Measurements from ENCODE around the gene FRMD4A.

FRMD4A gene

DNA sequence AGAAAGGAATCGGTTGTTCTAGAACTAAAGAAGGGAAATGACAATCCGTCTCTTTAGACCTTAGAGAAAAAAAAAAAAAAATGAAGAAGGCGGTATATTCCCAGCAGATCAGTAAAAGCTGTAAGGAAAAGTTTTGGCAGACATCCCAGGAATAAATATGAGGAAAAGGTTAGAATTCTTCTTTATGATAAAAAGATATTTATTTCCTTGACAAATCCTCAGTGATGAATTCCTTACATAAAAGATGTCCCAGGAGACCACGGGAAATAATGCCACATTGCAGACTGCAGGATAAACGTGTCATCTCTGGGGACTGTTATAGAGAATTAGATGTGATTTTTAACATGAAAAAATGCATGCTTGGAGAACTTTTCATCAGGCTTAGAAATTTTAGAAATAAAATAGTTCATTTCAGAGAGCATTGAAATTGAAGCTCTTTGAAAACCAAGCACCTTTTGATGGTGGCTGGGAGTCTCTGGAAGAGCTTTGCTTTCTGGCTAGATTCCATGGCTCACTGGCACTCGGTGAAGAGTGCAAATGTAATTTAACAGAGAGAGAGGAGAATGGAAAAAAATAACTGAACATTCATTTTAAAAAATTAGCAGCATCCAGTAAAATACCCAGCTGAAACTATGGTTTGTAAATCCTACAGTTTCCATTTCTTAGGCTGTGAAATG lies 645.8 kb downstream of the FRMD4A start:
- peak; percentile 55 for DNase-seq

DNA sequence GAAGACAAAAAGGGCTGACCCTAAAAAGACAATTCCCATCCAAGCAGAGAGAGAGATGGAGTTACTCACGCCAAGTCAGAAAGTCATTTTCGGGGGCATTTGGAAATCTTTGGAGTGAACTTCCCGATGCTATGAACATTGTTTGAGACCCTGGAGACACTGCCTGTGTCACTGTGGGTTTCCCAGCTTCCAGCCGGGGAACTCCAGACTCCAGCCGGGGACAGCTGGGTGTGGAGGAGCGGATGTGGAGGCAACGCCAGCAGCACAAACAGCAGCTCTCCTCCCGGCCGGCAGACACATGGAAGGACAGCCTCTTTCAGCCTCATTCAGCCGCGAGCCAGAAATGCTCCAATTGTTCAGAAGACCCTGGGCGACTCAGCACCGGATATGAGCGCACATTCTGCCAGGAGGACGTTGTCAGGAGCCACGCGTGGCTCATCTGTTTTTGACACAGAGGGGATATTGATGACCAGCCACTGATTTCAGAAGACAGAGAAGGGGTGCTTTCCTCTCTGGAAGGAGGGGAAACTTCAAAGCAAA lies 646.4 kb downstream of the FRMD4A start:
- peak; percentile 64 for DNase-seq

DNA sequence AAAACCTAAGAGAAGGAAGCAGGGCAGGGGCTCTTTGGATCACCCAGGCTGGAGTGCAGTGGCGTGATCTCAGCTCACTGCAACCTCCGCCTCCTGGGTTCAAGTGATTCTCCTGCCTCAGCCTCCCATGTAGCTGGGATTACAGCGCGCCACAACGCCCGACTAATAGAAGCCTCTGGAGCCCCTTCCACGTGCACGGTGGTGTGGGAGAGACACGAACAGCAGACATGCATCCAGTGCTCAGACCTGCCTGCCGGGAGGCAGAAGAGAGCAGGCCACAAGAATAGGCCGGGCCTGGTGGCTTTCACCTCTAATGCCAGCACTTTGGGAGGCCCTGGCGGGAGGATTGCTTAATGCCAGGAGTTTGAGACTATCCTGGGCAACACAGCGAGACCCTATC lies 647.7 kb downstream of the FRMD4A start:
- no peak for DNase-seq

DNA sequence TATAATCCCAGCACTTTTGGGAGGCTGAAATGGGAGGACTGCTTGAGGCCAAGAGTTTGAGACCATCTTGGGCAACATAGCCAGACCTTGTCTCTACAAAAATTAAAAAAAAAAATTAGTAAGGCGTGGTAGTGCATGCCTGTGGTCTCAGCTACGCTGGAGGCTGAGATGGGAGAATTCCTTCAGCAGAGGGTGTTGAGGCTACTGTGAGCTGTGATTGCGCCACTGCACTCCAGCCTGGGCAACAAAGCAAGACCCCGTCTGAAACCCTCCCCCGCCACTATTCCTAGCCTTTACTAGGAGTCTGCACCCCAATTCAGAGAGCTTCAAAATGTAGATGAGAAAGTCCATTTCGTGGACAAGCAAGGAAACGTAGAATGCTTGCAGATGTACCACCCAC lies 648.8 kb downstream of the FRMD4A start:
- no peak for DNase-seq

DNA sequence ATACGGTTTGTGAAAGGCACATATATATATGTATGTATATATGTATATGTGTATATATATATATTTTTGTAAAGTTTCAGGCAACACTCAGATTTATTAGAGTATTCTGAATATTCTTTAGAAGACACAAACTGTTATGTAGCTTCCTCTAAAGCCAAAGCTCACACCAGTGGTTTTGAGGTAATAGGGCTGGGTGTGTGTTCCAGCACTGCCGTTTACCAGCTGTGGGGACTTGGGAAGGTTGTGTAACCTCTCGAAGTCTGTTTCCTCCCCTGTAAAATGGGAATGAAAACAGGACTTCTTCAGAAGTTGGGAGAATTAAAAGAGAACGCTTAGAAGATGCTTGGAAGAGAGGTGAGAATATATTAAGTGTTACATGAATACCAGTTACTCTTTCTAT lies 649.2 kb downstream of the FRMD4A start:
- DNase-seq, result no peak

DNA sequence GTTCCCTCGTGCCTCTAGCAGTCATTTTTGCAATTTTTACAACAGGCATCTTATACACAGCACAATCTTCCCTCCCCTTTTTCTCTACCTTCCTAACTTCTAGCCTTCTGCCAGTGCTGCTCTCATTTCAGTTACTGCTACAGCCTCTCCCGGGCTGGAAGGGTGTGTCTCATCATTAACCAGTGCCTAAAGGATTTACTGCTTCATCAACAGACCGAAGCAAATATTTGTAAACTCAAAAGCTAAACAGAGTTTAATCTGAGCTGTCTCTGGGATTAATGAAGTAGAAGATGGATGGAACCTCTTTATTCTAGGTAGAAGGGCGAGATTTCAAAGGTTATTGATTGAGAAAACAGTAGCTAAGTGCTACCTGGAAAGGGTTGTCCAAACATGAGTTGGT lies 649.6 kb downstream of the FRMD4A start:
- DNase-seq, result no peak

DNA sequence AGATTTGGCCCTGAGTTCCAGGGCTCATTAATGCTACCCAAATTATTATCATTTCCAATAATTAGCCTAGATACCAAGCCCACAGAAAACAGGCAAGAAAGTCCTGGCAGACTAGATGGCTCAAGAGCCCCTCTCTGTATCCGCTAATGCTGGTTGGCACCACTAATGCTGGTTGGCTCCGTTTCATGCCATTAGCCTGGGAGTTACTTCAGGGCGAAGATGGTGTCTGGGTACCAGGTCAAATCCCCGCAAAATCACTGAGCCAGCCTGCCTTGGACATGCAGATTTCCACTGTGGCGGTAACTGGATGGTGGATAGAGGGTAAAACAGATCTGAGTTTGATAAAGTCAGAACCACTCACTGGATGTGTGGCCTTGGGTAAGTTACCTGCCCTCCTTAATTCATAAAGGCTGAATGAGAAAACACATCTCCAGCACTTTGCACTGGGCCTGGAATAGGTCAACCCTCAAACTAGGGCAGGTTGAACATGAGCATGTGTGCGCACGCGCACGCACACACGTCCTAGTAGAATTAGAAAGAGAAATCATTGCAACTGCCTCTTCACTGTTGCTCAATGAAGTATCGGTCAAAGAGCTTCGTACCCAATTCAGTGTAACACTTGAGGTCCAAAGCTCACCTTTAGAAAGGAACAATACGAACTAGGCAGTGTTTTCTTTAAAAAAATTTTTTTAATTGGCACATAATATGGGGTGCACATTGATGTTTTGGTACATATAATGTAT lies 652.5 kb downstream of the FRMD4A start:
- no peak for DNase-seq

DNA sequence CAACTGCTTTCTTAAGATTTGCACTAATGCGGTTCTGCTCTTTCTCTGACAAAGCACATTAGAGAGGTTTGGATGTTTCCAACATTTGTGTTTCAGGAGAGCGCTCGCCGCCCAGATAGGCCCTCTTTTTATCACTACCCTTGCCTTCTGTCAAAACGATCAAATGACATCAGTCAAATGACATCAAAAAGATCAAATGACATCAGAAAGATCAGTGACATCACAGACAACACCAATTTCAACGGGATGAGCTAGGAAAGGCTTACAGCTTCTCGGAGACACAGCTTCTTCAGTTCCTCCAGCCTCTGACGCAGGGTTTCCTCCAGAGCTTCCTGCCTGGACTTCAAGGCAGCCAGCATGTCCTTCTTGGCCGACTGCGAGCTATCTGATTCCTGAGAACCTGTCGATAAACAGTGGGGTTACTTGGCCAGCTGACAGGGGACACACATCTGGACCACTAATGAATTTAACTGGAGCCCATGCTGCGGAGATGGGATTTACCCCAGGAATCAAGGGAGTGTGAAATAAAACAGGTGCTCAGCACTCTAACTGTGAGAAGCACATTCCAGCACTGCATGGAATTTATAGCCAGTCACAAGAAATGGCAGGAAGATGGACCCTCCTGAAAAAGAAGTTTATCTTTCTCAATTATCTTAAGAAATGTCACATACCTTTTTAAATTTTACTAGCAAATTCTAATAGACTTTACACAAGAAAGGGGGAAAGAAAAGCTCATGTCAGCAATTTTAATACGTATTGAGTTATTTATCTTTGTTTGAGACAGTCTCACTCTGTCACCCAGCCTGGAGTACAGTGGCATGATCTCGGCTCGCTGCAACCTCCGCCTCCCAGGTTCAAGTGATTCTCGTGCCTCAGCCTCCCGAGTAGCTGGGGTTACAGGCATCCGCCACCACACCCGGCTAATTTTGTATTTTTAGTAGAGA lies 655.8 kb downstream of the FRMD4A start:
- peak; percentile 48 for DNase-seq

DNA sequence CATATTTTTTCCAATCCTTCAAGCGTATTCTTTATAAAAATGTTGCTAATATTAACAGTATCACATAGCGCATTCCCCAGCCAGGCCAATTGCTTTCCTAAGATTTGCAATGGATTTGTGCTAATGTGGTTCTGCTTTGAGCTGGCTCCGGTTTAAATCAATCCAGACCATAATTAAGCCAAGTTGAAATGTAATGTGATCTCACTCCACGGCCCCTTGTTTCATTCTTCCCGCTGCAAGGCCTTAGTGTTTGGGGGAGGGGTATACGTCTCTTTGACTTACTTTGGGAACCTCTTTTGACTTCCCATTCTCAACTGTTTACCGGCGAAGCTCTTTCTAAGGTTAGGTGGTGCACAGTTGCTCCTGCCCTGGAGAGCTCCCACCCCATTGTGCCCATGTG lies 657.6 kb downstream of the FRMD4A start:
- peak; percentile 81 for DNase-seq

DNA sequence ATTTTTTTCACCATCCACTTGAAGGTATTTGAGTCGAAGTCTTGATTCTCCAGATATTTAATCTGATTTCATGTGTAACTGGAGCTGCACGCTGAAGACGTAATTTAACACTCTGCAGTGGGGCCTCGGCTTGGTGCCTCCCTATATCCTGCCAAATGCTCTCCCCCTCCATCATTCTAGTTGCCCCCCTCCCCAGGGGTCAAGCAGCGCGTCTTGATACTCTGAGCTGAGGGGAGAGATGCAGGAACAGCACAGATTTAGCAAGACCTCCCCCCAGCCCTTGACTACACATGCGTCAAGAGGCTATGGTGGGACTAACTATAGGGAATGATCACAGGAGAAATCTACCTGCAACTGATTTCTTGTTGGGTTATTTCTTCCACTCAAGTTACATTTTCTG lies 658.2 kb downstream of the FRMD4A start:
- peak; percentile 75 for DNase-seq

DNA sequence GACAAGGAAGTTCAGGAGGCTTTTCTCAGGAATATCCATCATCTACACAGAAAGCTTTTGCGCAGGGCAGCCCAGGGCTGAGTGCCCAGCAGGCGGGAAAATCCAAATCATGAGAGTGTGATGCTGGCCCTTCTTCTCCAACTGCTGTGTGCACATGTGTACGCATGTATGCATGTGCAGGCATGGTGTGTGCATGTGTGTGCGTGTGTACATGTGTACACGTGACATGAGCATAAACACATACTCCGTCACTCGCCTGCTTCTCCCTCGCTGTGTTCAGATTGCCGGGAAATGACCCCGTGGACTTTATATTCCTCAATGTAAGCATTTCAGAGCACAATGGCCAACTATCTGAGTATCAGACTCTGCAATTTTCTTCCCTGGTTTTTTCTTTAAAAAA lies 658.8 kb downstream of the FRMD4A start:
- peak; percentile 40 for DNase-seq

DNA sequence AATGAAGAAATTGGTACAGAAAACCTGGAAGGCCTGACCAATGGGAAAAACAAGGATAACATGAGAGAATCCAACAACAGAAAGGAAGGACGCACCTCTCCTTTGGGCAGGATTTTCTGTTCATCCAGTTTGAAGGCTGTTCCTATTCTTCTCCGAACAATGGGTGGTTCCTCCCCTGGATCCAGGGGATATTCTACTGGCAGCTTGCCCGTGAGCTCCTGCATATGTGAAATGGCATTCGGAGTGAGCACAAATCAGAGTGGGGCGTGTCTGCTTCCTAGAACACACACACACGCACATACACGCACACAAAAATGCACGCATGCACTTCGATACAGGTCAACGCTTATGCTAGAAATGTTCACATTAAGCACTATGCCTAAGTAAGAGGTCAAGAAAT lies 660.4 kb downstream of the FRMD4A start:
- no peak for DNase-seq

DNA sequence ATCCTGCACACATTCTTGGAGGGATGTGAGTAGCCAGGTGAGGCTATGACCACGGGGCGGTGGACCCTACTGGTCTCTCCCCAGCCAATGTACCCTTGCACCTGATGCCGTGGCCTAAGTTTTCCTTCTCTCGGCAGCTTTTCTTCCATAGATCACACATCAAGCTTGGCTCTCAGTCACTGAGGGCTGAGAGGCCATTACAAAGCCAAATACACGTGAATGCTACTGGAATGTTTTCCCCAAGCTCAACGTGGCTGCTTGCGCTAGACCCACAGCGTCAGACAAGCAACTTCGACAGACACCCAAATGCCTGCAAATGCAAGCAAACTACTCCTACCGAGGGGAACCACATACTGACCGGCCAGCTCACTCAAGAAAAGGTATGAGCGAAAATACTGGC lies 660.8 kb downstream of the FRMD4A start:
- DNase-seq, result no peak

DNA sequence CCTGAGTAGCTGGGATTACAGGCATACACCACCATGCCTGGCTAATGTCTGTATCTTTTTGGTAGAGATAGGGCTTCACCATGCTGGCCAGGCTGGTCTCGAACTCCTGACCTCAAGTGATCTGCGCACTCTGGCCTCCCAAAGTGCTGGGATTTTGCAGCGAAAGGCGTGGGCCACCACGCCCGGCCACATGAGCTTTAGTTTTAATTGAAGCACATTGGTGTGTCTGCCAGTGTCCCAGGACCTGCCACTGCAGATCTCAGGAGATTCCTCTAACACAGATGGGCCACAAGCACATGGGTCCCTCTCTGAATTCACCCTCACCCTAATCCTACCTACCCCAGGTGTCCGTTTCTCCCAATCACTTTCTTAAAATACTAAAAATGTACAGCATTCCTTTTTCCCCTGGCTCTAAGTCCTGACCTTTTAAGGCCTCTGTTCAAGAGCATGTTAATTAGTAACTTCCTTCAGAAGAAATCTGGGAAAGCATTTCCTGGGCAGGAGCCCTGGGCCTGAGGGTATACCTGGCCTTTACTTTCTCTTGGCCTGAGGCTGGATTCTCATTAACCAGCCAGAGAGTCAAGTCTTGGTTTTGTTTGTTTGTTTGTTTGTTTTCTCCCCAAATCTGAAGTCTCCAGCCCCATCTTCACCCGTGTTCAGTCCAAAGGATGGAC lies 661.4 kb downstream of the FRMD4A start:
- DNase-seq, result no peak

DNA sequence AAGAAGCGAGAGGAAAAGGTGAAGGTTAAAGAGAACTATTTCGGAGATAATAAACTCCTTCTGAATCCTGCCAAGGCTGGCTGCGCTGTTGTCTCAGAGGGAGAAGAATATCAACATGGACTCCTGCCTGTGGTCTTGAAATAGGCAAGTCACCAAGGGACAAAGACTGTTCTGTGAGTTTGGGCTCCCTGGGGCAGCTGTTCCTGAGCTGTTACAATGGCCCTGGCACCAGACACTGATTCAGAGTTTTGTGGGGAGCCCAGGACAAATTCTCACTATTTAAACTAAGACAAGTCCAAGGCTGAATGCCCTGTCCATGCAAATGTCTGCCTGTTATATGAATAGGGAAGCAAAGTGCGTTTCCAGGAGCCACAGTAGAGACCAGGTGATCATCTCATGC lies 662.6 kb downstream of the FRMD4A start:
- no peak for DNase-seq

DNA sequence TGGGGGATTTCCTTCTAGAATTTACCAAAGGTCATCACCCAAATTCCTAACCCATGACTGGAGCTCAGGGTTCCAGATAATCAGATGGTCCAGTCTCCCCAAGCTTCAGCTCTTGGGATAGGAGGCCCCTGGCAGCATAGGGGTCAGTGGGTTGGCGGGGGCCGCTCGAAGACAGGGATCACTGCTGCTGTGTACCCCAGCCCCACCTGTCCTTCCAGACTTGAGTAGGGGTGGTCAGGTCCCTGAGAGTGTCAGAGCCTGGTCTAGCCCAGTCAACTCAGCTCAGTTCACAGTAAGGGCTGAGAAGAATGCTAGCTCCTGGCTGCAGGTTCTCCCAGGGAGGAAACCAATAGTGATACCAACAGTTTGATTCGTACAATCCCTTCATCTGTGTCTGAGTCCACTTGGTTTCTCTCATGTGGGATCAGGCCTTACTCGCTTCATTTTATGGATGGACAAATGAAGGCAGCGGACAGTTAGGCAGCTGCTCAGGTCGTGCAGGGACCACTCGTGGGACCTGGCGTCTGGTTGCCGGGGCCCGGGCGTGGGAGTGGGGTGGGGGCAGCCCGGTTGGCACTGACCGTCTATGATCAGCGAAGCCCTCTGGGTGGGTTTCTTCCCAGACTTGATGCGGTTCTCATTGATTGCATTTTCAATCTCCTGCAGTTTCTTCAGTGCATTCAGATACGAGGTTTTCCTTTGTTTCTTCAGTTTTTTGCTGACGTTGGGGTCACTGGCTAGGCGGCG lies 665.0 kb downstream of the FRMD4A start:
- DNase-seq, result no peak

DNA sequence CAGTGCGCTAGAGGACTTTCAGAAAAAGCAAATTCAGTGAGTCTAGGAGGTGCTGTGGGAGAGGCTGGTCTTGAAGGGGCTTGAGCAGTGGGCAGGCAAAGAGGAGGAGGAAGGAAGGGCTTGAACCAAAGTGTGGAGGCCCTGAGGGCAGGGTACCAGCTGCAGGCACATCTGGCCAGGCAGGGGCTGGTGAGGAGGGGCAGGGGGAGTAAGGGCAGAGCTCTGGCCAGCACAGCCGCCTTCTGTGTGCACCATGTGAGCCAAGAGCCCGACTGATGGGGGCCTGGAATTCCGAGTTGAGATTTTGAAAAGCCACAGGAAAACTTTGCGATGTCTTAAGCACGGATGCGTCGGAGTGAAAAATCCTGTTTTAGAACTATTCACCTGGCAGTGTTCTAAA lies 669.5 kb downstream of the FRMD4A start:
- peak; percentile 48 for DNase-seq

DNA sequence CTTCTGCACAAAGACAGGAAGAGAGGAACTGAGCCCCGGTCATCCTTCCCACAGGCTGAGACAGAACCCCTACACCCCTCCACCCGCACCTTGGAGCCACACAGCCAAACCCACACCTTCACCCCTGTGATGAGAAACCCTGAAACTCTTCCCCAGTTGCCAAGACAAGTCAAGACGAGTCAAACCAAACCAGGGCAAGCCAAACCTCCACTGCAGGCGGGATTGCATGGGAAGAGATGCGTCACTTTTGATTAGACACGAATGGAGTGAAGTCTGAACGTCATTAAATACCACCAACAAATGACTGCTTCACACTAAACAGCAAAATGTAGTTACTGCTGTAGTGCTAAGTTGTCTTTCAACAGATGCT lies 670.2 kb downstream of the FRMD4A start:
- DNase-seq, result peak; percentile 63

DNA sequence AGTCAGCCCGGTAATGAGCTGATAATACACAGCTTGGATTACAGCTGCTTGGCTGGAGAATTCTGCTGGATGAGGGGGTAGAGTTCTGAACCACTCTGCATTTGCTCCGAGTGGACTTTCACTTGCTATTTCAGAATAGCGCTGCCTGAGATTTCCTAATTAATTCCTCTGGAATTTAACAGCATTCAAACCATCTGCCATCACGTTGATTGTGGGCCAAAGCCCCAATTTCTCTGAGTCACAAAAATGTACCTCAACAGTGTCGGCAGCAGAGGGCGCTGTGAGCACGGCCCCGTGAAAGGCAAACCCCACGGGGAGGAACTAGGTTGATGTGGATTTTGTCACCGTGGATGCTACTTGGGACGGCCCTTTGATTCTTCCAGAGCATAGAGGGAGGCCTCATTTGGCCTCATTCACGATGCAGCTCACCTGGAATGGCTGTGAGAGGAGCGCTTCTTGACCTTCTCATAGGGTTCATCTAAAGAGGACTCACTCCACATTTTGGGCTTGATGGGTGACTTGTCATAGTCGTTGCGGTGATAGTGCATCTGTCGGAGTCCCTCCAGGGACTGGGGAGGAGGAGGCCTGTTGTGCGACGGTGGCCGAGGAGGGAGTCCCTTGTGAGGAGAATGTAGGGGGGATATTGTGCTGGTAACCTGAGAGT lies 670.7 kb downstream of the FRMD4A start:
- DNase-seq, result peak; percentile 86

DNA sequence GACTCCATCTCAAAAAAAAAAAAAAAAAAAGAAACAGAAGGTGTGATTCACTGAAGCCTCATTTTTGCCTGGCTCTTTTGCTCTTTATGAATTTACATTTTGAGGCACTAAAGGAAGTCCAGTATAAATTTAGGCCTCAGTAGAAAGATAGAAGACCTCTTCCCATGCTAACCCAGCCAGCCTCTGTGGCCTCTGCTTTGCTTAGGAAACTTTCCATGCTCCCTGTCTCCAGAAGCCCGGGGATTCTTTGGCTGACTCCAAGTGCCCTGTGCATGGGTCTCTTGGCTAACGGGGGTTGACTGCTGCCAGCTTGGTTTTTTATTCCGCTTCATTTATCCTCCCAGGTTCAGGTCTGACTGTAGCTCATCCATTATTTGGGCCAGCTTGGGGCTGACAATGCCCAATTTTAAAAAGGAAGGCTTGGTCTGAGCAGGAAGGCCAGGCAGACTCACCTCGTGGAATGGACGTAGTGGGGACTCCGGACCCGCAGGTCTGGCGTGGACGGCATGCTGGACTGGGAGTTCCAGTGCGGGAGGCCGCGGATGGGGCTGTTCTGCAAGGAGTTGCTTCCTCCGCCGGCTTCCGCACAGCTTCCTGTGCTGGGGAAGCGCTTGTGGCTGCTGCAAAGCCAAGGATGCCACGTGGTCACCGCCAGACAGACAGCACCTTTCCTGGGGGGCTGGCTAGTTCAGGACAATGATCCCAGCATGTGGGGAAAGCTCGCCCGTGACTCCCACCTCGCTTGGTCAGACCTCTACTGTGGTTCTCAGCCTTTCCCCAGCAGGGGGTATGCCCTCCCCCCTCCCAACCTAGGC lies 671.6 kb downstream of the FRMD4A start:
- DNase-seq, result peak; percentile 55

DNA sequence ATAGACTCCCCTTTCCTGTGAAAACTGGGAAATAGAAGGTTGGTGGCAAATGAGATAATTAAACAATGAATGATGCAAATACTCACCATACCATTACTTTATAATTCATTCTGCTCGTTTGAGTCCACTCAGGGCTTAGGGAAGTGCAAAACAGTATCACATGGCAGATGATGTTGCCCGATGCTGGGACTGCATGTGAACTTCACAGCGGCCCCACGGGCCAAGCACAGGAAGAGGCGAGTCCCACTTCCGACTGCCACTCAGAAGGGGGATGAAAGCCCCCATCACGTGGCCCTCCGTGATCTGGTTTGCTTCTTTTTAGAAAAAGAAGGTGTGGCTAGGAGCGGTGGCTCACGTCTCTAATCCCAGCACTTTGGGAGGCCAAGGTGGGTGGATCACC lies 672.5 kb downstream of the FRMD4A start:
- no peak for DNase-seq
